Measurements from ENCODE around the gene GMCL2. TPM values are rescaled to one million over a fixed set of nuclear protein-coding genes. Genes with fewer than 3 reads are reported as not detected.

The GMCL2 gene, protein sequence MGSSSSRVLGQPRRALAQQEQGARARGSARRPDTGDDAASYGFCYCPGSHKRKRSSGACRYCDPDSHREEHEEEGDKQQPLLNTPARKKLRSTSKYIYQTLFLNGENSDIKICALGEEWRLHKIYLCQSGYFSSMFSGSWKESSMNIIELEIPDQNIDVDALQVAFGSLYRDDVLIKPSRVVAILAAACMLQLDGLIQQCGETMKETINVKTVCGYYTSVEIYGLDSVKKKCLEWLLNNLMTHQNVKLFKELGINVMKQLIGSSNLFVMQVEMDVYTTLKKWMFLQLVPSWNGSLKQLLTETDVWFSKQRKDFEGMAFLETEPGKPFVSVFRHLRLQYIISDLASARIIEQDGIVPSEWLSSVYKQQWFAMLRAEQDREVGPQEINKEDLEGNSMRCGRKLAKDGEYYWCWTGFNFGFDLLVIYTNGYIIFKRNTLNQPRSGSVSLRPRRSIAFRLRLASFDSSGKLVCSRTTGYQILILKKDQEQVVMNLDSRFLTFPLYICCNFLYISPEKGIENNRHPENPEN
- total RNA-seq: not detected

DNA sequence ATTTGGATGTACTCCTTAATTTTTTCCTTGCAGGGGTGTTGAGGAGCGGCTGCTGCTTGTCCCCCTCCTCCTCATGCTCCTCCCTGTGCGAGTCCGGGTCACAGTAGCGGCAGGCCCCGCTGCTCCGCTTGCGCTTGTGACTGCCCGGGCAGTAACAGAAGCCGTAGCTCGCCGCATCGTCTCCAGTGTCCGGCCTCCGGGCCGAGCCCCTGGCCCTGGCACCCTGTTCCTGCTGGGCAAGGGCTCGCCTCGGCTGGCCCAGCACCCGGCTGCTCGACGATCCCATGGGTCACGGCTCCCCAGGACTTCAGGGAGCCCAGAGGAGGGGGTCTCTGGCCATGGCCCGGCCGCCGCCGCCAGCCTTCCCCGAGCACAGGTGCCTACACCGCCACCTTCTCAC, at the start of gene GMCL2:
TSS of gene GMCL2 (minus strand) at position 358 of the 400 bp plus-strand sequence. CDS start at position 286, 72 bp downstream.
- Histone ChIP-seq H3K4me3 (no peak within 1 kb of the TSS), H3K27ac (no peak within 1 kb of the TSS), H3K36me3 (no peaks in the 10 kb centered on the region), H3K27me3 (peaks cover 14% of the 10 kb centered on the region), H3K9me3 (no peaks in the 10 kb centered on the region), H3K4me1 (no peaks in the 10 kb centered on the region)
- 92 to 100% methylated on average over 3 to 7 of the region's 27 CpGs for WGBS, 2 donors (ENCODE audit: low coverage in 1 of 2)
- no peak for TF ChIP-seq POLR2AphosphoS5 (IDR thresholded peaks at IDR 0.05)
- TF ChIP-seq POLR2A (IDR thresholded peaks at IDR 0.05): no peak
- no peak for TF ChIP-seq CTCF (IDR thresholded peaks at IDR 0.05)
- no peak for TF ChIP-seq EP300 (IDR thresholded peaks at IDR 0.05)
- no peak for ATAC-seq

DNA sequence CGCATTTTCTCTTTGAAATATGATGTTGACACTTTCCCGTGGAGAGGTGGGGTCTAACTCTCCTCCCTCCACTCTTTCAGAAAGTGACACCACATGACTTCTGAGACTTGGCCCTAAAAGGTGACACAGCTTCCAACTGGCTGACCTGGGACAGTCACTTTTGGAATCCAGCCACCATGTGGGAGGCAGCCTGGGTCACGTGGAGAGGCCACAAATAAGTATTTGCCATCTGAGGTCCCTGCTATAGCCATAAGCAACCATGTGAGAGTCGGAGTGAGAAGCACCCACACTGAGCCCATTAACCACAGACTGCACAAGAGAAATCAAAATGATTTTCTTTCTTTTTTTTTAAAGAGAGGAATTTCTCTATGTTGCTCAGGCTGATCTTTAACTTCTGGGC, 49.5 kb upstream of the GMCL2 start:
- 69 to 78% methylated on average over 3 to 4 of the region's 4 CpGs for WGBS, 2 donors (ENCODE audit: low coverage in 1 of 2)
- H3K9me3 ChIP-seq: no peaks in the 10 kb centered on the region
- H3K27me3 ChIP-seq: no peaks in the 10 kb centered on the region
- TF ChIP-seq CTCF (IDR thresholded peaks at IDR 0.05): no peak
- no peak for TF ChIP-seq POLR2AphosphoS5 (IDR thresholded peaks at IDR 0.05)
- H3K4me3 ChIP-seq: no peak overlapping the region
- H3K4me1 ChIP-seq: peaks cover 0 to 52% (median 3%) of the 10 kb centered on the region in 3 donors
- H3K27ac ChIP-seq: no peak overlapping the region
- no peaks in the 10 kb centered on the region for H3K36me3 ChIP-seq
- ATAC-seq: no peak

GRCh38 chr5:178236126-178236525, 49.0 kb upstream of the GMCL2 start:
- ATAC-seq: no peak
- Histone ChIP-seq H3K36me3 (peaks cover 0 to 2% of the 10 kb centered on the region in 2 donors), H3K9me3 (no peaks in the 10 kb centered on the region), H3K27me3 (no peaks in the 10 kb centered on the region), H3K27ac (no peak overlapping the region), H3K4me1 (peaks cover 0 to 58% (median 8%) of the 10 kb centered on the region in 3 donors), H3K4me3 (no peak overlapping the region)
- 92 to 95% methylated on average over 5 of the region's 9 CpGs for WGBS, 2 donors (ENCODE audit: low coverage in 1 of 2)
- no peak for TF ChIP-seq CTCF (IDR thresholded peaks at IDR 0.05)
- TF ChIP-seq POLR2AphosphoS5 (IDR thresholded peaks at IDR 0.05): no peak
- no peak for TF ChIP-seq POLR2A (IDR thresholded peaks at IDR 0.05)
- TF ChIP-seq EP300 (IDR thresholded peaks at IDR 0.05): no peak

DNA sequence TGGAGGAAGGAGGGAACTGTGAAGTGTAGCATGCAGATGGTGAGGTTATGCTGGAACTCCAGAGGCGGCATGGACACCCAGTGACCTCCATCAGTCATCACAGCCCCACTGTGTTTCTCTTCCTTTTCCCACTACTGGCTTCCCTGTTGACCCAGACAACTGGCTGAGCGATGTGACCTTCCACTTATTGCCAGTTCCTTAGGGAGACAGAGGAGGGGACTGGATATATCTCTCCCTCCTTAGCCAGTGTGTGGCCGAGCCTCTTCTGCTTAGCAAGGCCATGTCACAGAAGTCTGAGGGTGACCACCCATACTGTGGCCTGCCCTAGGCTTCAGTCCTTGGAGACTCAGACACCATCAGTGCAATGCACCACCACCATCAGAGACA, 48.4 kb upstream of the GMCL2 start:
- Histone ChIP-seq H3K27me3 (no peaks in the 10 kb centered on the region), H3K9me3 (no peaks in the 10 kb centered on the region), H3K36me3 (peaks cover 0 to 8% of the 10 kb centered on the region in 2 donors), H3K4me3 (no peak overlapping the region), H3K27ac (no peak overlapping the region), H3K4me1 (peaks cover 0 to 63% (median 11%) of the 10 kb centered on the region in 3 donors)
- TF ChIP-seq CTCF (IDR thresholded peaks at IDR 0.05): no peak
- no peak for TF ChIP-seq POLR2AphosphoS5 (IDR thresholded peaks at IDR 0.05)
- TF ChIP-seq EP300 (IDR thresholded peaks at IDR 0.05): no peak
- no peak for TF ChIP-seq POLR2A (IDR thresholded peaks at IDR 0.05)
- no peak for ATAC-seq
- WGBS, 2 donors (ENCODE audit: low coverage in 1 of 2): 66 to 100% methylated on average over 1 to 2 of the region's 3 CpGs

Measured in gastroesophageal sphincter (tissue), 4 donors.